Thoracic aorta (tissue), 2 donors: ENCODE results near the gene PCSK1. TPM values are rescaled to one million over a fixed set of nuclear protein-coding genes. Genes with fewer than 3 reads are reported as not detected.

ENCODE experiments used
- ATAC-seq: fragments of 150-250 bp; one replicate; pipeline ENCODE4 v1.8.0; 2017; ENCODE audit warnings: low read depth; ENCODE audit not compliant: insufficient number of reproducible peaks, low FRiP score
- DNase-seq: peaks from one replicate; pipeline ENCODE4 v3.0.0-alpha.2; 2020; ENCODE audit warnings: low spot score
- H3K27ac ChIP-seq, 2 donors: fragments of 200-600 bp; sonication (generic); 1 replicate in 1 of 2; 2 replicates in 1 of 2; pipeline ENCODE4 v1.5.1; 2016; ENCODE audit warnings: mild to moderate bottlenecking in 2 of 2, moderate library complexity in 2 of 2
- H3K27me3 ChIP-seq: fragments of 200-600 bp; sonication (generic); replicated peaks from 2 replicates; pipeline ENCODE4 v1.6.0; 2016; ENCODE audit warnings: mild to moderate bottlenecking; ENCODE audit not compliant: insufficient read depth
- H3K36me3 ChIP-seq: fragments of 200-600 bp; sonication (generic); one replicate; pipeline ENCODE4 v1.5.1; 2016
- H3K4me1 ChIP-seq, 2 donors: fragments of 200-600 bp; sonication (generic); 1 replicate in 1 of 2; 2 replicates in 1 of 2; pipeline versions ENCODE4 v1.5.1 to v1.6.0; 2016; ENCODE audit warnings: low read depth in 2 of 2, mild to moderate bottlenecking in 1 of 2; ENCODE audit not compliant: control insufficient read depth in 1 of 2
- H3K4me3 ChIP-seq: fragments of 200-600 bp; sonication (generic); 2 replicates; pipeline ENCODE4 v1.5.1; 2016; ENCODE audit warnings: mild to moderate bottlenecking
- H3K9me3 ChIP-seq: fragments of 200-600 bp; sonication (generic); 2 replicates; pipeline ENCODE4 v1.5.1; 2016
- total RNA-seq, 2 donors: library from RNA; depleted of rRNA; stranded (reverse); fragments of >200 nt; gene quantifications; one replicate each; pipeline versions ENCODE4 v1.1.0 to v1.2.3, GENCODE V29; 2016
- TF ChIP-seq, protein P1 (sequence below): fragments of 200-600 bp; sonication (generic); IDR thresholded peaks from one replicate; pipeline ENCODE4 v1.5.1; 2019; ENCODE audit warnings: antibody characterized with exemption

Gene PCSK1
- total RNA-seq, 2 donors from 2014 or later: 0.14 to 3.2 TPM

DNA sequence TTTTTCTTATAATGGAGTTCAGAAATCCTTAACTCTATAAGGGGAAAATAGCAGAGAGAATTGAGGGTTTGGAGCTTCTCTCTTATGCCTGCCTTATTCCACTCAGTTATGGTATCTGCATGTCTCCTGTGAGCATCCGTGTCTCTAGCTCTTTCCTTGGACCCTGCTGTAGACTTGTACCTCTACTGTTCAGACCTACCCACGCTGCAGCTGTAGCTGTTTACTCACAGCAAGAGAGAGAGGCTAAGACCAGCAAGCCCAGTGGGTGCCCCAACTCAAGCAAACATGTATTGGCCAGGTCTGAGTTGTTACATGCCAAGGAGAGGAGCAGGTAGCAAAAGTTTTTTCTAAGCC is 7.1 kb upstream of the PCSK1 start:
- DNase-seq: no peak
- H3K9me3 ChIP-seq: no peaks in the 10 kb centered on the region
- no peaks in the 10 kb centered on the region for H3K27me3 ChIP-seq
- H3K36me3 ChIP-seq: no peaks in the 10 kb centered on the region
- H3K27ac ChIP-seq: no peak overlapping the region
- no peak for ATAC-seq
- H3K4me1 ChIP-seq: no peaks in the 10 kb centered on the region
- H3K4me3 ChIP-seq: no peak overlapping the region
- TF ChIP-seq, protein P1, sequence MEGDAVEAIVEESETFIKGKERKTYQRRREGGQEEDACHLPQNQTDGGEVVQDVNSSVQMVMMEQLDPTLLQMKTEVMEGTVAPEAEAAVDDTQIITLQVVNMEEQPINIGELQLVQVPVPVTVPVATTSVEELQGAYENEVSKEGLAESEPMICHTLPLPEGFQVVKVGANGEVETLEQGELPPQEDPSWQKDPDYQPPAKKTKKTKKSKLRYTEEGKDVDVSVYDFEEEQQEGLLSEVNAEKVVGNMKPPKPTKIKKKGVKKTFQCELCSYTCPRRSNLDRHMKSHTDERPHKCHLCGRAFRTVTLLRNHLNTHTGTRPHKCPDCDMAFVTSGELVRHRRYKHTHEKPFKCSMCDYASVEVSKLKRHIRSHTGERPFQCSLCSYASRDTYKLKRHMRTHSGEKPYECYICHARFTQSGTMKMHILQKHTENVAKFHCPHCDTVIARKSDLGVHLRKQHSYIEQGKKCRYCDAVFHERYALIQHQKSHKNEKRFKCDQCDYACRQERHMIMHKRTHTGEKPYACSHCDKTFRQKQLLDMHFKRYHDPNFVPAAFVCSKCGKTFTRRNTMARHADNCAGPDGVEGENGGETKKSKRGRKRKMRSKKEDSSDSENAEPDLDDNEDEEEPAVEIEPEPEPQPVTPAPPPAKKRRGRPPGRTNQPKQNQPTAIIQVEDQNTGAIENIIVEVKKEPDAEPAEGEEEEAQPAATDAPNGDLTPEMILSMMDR: no peak

DNA sequence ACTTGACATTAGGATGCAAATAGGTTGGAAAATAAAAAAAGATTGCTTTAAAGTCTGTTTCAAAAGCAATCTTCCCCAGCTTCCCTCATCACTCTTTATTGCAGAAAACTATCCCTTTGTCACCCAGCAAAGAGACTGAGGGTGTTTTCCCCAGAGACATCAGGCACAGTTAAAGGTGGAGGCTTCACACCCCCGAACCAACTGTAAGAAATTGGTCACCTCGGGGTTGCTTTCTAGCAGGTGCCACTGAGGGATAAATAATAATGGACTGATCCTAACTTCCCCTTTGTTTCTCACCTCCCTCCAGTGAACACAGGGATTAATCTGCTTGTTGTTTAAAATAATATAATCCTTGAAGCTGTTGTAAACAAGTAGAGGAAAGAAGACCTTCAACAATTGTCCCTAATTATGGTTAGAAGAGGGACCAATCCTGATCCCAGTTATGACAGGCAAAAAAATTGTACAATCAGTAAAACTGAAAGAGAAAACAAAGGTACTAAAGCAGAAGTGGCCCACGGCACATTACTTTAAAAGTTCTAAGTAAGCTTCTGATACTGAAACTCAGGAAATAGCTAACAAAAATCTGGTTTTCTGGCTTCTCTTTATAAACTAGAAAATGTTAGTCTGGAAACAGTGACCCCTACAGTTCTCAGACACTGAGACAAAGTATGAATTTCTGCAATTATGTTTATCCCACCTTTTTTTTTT is 6.6 kb upstream of the PCSK1 start:
- no peak overlapping the region for H3K4me3 ChIP-seq
- no peak overlapping the region for H3K27ac ChIP-seq
- no peak for ATAC-seq
- DNase-seq: no peak
- H3K9me3 ChIP-seq: no peaks in the 10 kb centered on the region
- no peaks in the 10 kb centered on the region for H3K27me3 ChIP-seq
- TF ChIP-seq, protein P1: no peak
- H3K4me1 ChIP-seq: no peaks in the 10 kb centered on the region
- no peaks in the 10 kb centered on the region for H3K36me3 ChIP-seq

DNA sequence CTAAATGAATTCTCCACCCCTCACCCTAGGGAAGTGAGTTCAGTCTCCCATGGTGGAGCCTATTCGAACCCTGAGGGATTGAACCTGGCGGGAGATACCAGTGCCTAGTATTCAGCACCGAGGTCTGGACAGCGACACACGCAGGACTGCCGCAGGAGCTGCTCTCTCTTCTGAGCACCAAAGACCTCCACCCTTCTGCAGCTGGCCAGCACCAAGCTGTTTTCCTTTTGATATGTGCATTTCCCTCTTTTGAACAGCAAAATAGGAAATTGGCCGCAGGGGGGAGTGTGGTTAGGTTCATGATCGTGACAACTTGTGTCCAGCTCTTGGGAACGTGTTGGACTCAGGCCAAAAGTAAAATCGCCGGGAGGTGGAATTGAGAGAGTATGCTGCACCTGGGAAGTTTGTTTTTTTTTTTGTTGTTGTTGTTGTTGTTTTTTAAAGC is 1.2 kb upstream of the PCSK1 start:
- TF ChIP-seq, protein P1: no peak
- no peak overlapping the region for H3K27ac ChIP-seq
- no peak for ATAC-seq
- peaks cover 13 to 31% of the 10 kb centered on the region in 2 donors for H3K4me1 ChIP-seq
- H3K36me3 ChIP-seq: no peaks in the 10 kb centered on the region
- no peak overlapping the region for H3K4me3 ChIP-seq
- peaks cover 11% of the 10 kb centered on the region for H3K27me3 ChIP-seq
- no peaks in the 10 kb centered on the region for H3K9me3 ChIP-seq
- peak; percentile 4 for DNase-seq

DNA sequence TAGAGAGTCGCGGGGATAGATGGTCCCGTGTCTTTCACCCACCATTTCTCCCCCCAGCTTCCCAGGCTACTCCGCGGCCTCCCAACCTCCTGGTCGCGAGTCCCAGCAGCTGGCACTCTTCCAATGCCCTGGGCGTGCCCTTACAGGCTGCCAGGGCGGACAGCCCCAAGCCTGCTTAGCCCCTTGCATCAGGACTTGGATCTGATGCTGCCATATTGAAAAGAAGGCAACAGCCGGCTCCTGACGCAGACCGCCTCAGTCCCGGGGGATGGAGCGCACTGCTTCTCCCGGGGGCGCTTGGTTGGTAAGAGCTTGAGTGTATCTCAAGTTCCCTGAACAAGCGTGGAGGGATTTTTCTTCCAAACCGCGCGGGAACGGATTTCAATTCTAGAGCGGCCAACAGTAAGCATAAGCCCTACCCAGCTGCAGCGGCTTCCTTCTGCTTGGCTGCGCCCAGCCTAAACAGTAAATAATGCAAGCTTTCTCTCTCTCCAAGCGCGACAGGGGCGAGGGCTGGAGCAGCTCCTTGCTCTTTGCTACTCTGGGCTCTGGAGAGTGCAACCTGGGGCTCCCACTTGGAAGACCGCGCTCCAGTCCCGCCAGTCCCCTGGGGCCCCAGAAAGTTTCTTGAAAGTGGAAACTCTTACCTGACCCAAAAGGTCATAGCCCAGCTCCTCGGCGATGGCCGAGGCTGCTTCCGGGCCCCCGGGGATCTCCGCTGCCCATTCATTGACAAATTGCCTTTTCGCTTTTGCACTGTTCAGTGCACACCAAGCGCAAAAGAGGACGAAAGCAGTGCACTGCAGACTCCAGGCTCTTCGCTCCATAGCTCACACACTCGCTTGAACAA is 607 bp downstream of the PCSK1 start:
- Histone ChIP-seq H3K27me3 (peaks cover 11% of the 10 kb centered on the region), H3K4me3 (peak overlapping the region; percentile 56), H3K36me3 (no peaks in the 10 kb centered on the region), H3K4me1 (peaks cover 13 to 31% of the 10 kb centered on the region in 2 donors), H3K27ac (no peak overlapping the region), H3K9me3 (no peaks in the 10 kb centered on the region)
- DNase-seq: no peak
- TF ChIP-seq, protein P1: no peak
- no peak for ATAC-seq
